Measurements from ENCODE around the gene CTSD.

The CTSD gene

DNA sequence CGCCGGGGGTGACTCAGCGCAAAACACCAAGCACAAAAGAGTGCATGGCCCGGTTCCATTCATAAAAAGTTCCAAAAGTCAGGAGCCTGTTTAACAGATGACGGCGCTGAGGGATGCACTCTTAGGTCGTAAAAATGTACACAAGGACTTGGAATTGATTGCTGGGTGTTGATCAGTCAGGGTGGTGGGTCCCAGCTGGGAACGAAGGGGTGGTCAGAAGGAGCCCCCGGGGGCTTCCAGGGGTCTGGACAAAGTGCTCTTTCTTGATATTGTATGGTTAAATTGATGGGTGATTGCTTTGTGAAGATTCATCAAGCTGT lies 34.1 kb downstream of the CTSD start:
- no peak for DNase-seq (ENCODE audit: low read depth)

DNA sequence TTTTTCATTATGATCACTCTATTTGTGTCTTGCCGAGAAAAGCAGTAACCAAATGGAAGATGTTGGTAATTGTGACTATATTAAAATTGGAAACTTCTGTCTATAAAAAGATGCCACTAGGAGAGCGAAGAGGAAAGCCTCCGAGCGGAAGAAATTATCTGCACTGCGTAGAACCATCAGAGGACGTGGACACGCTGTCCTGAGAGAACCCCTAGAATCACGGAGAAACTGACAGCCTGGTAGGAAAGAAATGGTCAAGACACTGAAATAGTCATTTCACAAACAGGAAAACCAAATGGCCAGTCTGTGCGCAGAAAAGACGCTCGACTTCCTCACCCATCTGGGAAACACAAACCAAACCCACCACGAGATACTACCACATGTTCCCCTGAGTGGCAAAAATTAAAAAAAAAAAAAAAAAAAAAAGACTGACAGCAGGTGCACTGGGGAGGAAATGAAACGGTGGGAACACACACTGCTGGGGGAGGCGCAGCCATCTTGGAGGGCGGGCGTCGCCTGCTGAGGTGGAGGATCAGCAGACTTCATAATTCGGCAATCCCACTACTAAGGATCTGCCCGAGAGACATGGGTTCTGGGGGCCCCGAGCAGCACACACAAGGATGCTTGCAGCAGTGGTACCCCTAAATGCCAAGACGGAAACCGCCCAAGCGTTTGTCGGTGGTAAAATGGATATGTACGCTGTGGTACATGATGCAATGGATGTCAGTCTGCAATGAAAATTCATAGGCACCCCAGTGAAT lies 34.6 kb downstream of the CTSD start:
- DNase-seq (ENCODE audit: low read depth): no peak

DNA sequence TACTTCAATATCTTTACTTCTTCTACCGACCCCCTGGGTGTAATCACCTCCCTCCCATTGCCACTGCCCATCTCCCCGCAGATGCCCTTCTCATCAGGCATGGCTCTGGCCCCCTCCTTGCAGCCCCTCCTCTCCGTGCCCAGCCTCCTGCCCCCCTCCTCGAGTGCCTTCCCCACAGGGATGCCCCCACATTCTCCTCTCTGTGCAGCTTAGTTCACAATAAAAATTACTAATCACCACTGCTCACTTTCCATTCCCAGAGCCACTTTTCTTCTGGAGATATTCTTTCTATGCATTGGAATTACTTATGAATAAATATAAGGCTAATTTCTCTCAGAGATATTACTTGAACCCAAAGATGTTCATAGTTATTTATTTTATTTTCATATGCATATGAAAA lies 35.4 kb downstream of the CTSD start:
- no peak for DNase-seq (ENCODE audit: low read depth)

DNA sequence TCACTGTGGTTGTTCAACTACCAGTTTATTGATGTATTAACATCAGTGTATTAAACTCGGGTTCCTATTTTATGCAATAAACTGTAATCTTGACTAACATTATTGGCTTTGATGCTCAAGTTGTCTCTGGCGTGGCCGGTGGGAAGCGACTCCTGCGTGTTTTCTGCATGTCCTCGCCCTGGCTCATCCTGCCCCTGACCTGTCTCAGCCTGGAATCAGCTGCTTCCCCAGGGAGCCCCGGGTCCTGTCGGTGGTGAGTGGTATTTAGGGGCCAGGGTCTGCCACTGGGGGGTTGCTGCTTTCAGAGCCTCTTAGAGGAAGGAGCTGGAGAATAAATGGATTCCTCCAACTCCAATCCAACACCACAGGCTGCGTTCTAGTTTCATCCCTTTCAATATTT lies 35.9 kb downstream of the CTSD start:
- no peak for DNase-seq (ENCODE audit: low read depth)

DNA sequence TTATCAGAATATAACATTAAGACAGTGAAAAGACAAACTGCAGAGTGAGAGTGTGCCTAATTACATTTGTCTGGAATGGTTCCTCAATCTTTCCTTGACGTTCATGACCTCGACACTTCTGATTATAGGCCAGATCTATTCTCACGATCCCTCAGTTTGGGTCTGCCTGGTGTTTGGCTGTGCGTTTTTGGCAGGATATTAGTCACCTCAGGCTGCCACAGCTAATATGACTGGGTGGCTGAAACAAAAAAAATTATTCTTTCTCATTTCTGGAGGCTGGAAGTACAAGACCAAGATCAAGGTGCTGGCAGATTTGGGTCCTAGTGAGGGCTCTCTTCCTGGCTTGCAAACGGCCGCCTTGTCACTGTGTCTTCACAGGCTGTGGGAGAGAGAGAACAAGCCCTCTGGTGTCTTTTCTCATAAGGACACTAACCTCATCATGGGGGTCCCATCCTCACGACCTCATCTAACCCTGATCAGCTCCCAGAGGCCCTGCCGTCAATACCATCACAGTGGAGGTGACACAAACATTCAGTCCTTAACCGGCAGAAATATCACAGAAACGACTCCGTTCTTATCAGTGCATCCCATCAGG lies 36.5 kb downstream of the CTSD start:
- DNase-seq (ENCODE audit: low read depth): no peak

DNA sequence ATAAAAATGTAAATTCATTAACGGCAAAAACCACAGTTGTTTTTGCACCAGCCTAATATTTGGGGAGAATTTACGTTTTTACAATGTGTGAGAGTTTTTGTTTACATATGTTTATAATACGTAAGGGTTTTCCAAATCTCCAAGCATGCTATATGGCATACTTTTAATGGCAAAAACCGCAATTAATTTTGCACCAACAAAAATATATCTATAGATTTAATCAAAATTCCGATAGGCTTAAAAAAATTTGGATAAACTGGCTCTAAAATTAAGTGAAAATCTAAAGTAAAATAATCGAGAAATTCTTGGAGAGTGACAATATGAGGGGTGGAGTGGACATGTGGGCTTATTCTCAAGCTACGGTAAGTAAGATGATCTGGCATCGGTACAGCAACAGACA lies 43.9 kb downstream of the CTSD start:
- DNase-seq (ENCODE audit: low read depth): no peak

DNA sequence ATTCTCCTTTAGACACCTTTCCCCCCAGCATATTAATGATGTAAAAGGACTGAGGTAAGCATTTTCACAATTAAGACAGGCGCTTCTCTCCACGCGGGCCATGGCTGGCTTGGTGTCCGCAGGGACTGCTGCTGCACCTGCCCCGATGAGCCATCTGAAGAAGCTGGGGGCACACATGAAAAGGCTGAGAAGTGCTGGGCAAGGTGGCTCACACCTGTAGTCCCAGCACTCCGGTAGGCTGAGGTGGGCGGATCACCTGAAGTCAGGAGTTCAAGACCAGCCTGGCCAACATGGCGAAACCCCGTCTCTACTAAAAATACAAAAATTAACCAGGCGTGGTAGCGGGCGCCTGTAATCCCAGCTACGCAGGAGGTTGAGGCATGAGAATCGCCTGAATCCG lies 45.4 kb downstream of the CTSD start:
- no peak for DNase-seq (ENCODE audit: low read depth)

DNA sequence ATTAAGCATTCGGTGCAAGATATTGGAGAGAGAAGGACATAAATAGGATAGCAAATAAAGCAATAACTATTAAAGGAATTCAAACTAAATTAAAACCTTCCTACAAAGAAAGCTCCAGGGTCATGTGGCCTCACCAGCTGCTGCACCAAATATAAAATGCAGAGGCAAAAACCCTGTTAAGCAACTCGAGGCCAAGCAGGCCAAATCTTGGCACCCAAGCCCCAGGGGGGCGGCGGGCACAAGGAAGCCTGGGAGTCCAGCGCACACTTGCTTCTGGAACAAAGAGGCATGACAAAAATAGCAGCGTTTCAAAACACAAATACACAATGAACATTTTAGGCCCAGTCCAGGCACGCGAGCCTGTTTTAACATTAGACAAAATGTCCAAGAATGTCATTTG lies 46.0 kb downstream of the CTSD start:
- DNase-seq (ENCODE audit: low read depth): no peak

DNA sequence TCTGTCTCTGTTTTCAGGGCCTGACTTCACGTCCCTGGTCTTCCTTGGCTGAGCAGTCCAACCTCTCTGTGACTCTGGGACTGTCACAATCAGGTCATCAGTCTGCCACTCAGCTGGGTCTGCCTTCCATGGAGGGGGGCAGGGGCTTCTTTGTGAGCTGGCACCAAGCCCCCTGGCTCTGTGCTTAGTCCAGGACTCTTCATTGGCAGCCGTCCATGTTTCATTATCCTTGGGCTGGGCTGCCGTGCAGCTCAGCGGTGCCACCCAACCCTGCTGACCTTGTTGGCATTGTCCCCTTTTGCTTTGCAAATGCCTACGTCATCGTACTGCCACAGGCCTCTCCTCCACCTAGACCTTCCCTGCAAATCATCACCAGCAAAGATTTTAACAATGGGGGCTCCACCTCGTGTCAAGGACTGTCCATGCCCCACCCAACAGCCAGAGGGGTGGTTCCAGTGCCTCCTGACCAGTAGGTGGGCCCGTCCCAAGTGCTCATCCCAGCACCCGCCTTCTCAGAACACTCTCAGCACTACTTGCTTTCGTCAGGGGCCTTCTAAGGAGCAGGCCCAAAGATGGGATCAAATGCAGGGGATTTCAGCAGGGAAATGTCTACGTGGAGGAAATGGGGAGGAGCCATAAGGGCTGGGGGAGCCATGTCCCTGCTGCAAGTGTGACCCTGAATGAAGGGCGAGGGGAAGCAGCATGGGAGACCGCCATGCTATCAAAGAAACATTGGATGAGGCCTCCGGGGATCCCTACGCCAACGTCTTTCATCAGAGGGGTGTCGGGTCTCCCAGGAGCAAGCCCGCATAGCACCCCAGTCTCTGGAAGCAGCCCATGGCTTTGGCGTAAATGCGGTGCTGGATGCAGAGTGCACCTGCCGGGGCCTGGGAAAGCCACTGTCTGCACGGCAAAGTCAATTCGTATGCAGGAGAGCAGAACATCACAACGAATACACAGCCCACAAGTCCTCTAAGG lies 48.5 kb downstream of the CTSD start:
- DNase-seq (ENCODE audit: low read depth): no peak

DNA sequence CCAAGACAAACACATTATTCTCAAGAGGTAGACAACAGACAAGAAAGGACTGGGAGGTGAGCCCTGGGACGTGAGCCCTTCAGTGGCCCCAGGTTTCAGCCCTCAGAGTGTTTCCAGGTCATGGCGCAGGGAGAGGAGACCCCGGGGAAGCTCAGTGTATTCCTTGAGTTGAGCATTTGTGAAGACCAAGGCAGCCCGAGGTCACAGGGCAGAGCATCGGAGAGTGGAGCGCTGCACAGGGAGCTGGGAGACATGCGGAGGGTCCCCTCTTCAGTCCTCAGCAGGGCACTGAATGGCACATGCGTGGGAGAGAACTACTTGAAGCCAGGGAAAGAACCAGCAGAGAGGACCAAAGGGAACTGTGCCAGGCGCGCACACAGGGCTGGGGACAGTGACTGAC lies 55.0 kb downstream of the CTSD start:
- no peak for DNase-seq (ENCODE audit: low read depth)

DNA sequence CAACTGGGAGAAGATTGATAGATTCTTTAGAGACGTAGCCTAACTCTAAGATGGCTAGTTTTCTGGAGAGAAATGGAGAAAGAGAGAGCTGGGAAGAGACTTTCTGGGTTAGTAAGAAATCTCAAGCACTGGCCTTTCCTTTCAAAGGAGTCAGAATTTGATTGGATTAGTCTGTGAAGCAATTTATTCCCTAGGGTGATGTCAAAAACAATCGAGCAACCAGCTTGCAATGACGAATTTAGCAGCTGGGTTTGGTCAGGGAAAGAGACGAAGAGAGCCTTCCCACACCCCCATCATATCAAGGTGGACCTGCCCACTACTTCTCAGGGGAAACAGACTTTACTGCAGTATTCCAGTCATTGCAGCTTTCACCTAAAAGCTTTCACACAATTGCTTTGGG lies 56.0 kb downstream of the CTSD start:
- DNase-seq (ENCODE audit: low read depth): no peak

DNA sequence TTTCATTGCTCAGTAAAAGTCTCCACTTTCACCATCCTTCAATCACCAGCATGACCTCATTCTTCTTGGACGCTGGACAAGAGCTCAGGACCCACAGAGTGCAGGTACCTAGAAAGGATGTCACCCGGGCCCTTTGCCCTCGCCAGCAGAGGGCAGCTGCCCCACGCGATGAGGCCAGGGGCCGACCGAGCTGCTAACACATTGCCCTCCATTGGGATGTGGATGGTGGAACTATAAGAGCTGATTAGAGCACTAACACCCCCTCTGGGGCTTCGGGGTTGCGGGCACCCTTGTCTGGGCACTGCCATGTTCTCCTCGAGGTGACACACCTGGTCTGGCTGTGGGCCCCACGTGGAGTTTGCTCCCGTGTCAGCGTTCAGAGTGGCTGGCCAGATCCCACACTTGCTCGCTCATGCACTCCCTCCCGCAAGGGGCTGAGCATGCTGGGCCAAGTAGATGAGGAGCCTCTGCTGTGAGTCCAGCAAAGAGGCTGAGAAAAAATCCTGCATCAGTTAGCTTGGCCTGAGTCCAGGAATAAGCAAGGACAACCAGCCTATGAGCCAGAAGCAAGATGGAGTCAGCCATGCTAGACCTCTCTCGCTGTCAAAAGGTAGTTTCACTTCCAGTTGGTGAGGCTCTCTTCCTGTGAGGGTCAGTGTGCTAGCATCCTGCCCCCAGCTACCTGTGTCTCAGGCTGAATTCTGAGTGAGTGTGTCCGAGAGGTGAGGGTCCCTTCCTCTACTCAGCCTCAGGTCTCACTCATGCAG lies 56.9 kb downstream of the CTSD start:
- DNase-seq (ENCODE audit: low read depth): no peak

DNA sequence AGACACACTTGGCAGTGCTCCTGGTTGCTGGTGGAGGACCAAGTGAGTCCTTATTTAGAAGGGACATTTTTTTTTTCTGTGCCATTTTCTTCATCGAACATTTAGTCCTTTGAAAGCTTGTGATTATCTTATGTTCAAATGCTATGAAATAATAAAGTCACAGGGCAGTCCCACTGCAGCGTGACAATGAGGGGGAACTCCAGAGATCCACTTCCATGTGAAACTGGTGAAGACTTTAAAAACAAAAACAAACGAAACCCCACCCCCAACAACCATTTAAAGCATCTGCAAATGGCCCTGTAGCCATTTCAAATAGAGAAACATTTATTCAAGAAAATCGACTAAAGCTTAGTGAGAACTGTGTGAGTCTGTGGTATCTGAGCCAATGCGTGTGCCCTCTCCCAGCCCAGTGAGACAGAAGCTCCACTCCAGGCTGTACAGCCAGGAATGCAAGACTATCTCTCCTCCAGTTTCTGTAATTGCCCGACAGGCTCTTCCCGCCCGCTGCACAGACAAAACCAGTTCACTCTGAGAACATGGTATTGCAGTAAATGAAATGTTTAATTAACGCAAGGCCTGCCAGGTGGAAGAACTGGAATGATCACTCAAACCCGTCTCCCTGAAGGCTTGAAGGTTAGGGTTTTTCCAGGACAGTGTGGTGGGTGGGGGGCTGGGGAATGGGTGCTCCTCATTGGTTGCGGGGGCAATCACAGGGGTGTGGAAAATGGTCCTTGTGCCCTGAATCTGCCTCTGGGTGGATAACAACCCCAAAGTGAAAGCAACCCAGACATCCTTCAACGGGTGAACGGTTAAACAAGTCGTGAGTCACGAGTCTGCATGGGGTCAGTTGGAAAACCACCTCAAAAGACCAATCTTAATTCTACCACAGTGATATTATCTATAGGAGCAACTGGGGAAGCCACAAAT lies 58.3 kb downstream of the CTSD start:
- DNase-seq (ENCODE audit: low read depth): no peak

DNA sequence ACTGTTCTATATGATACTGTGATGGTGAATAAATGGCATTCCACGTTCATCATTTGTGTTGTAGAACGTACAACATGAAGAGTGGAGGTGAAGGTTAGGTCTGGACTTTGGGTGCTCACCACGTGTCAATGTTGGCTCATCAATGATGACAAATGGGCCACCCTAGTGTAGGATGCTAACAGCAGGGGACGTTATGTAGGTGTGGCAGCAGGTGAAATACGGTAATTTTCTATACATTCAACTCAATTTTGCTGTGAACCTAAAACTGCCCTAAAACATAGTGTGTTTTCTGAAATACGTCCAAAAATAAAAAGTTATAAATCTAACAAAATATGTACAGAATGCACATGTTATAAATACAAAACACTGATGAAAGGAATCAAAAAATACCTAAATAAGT lies 60.6 kb downstream of the CTSD start:
- no peak for DNase-seq (ENCODE audit: low read depth)
